IPS-18a (cell line): ENCODE results near the gene CDKAL1.

ENCODE experiments used
- H3K27ac ChIP-seq: one replicate; pipeline ENCODE4 v1.5.1; 2013; ENCODE audit warnings: low read length
- H3K27me3 ChIP-seq: one replicate; pipeline ENCODE4 v1.6.1; 2013; ENCODE audit warnings: mild to moderate bottlenecking, low read length; ENCODE audit not compliant: control insufficient read depth, insufficient read depth
- H3K36me3 ChIP-seq: one replicate; pipeline ENCODE4 v1.6.1; 2013; ENCODE audit warnings: low read depth, low read length; ENCODE audit not compliant: control insufficient read depth
- H3K4me1 ChIP-seq: one replicate; pipeline ENCODE4 v1.6.1; 2013; ENCODE audit warnings: low read depth, low read length; ENCODE audit not compliant: control insufficient read depth
- H3K4me3 ChIP-seq: one replicate; pipeline ENCODE4 v1.5.1; 2013; ENCODE audit warnings: low read length
- H3K9ac ChIP-seq: one replicate; pipeline ENCODE4 v1.6.1; 2013; ENCODE audit warnings: mild to moderate bottlenecking, low read length, moderate library complexity
- H3K9me3 ChIP-seq: one replicate; pipeline ENCODE4 v1.6.1; 2013; ENCODE audit warnings: low read depth, low read length; ENCODE audit not compliant: control insufficient read depth

CDKAL1 gene

DNA sequence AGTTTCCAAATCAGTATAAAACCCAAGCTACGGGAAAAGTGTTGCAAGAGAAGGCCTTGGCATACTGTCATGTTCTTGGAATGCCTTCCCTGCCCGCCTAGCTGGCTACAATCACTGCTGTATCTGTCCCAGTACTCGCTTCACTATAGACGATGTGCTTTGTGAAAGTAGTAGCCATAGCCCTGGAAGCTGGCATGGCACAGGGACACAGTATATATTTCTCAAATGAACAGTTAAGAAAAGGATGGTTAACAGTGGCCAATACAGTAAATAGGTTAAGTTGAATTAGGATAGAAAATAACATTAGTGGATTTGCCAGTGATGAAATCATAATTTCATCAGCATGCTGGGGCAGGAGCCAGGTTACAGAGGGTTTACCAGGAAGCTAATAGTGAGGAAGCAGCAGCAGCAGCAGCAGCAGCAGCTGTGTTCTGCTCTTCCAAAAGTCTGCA, 499.3 kb downstream of the CDKAL1 start:
- H3K9ac ChIP-seq = no peak overlapping the region
- H3K27me3 ChIP-seq = no peaks in the 10 kb centered on the region
- H3K4me3 ChIP-seq = no peak overlapping the region
- H3K27ac ChIP-seq = no peak overlapping the region
- no peaks in the 10 kb centered on the region for H3K4me1 ChIP-seq
- no peaks in the 10 kb centered on the region for H3K9me3 ChIP-seq
- no peaks in the 10 kb centered on the region for H3K36me3 ChIP-seq

DNA sequence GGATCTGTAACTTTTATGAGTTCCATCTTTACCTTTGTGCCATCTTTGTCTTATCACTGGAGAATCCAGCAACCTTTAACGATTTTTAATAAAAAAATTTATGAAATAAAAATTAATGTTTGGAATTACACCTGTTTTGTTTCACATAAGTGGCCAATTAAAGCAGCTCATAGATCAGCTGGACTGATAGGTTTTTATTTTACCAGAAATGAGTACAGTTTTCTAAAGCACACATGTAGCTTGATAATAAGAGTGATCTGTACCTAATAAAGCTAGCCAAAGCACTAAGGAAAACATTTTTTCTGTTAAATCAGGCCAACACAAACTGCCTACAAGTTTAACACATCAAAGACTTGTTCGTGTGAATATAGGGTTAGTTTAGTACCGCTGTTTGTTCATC, 500.1 kb downstream of the CDKAL1 start:
- Histone ChIP-seq H3K4me1 (no peaks in the 10 kb centered on the region), H3K27me3 (no peaks in the 10 kb centered on the region), H3K9ac (no peak overlapping the region), H3K9me3 (no peaks in the 10 kb centered on the region), H3K36me3 (no peaks in the 10 kb centered on the region), H3K27ac (no peak overlapping the region), H3K4me3 (no peak overlapping the region)

DNA sequence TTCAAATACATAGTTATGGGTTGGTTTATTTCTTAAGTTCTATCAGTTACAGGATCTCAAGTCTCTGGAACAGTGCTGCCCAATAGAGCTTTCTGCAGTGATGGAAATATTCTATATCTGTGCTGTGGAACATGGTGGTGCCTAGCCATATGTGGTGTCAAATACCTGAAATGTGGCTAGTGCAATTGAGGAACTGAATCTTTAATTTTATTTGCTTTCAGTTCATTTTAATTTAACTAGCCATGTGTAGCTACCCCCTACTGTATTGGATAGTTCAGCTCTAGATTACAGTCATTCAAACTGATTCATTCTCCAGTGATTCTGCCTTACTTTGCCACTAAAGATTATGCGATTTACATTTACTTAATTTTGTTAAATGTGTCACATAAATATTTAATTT, 503.2 kb downstream of the CDKAL1 start:
- no peak overlapping the region for H3K4me3 ChIP-seq
- no peaks in the 10 kb centered on the region for H3K4me1 ChIP-seq
- H3K27me3 ChIP-seq = no peaks in the 10 kb centered on the region
- H3K27ac ChIP-seq = no peak overlapping the region
- no peaks in the 10 kb centered on the region for H3K9me3 ChIP-seq
- H3K36me3 ChIP-seq = no peaks in the 10 kb centered on the region
- no peak overlapping the region for H3K9ac ChIP-seq

DNA sequence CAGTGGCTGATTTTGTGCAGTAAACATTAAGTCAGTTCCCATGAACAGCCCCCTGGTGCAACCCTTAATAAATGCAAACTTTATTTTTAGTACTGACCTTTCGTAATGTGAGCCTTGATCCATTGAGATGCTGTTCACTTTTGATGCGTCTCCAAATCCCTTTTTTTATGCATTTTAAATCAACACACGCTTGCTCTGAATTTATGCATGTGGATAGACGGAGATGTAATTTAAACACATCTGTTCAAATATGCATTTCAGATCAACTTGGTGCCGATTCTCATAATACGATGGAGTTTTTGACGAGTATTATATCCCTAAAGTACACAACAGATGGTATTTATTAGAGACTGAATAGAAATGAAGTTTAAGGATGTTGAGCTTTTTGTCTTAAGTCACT, 505.7 kb downstream of the CDKAL1 start:
- no peak overlapping the region for H3K9ac ChIP-seq
- H3K27ac ChIP-seq = no peak overlapping the region
- no peaks in the 10 kb centered on the region for H3K9me3 ChIP-seq
- no peaks in the 10 kb centered on the region for H3K27me3 ChIP-seq
- H3K4me3 ChIP-seq = no peak overlapping the region
- no peaks in the 10 kb centered on the region for H3K36me3 ChIP-seq
- no peaks in the 10 kb centered on the region for H3K4me1 ChIP-seq

DNA sequence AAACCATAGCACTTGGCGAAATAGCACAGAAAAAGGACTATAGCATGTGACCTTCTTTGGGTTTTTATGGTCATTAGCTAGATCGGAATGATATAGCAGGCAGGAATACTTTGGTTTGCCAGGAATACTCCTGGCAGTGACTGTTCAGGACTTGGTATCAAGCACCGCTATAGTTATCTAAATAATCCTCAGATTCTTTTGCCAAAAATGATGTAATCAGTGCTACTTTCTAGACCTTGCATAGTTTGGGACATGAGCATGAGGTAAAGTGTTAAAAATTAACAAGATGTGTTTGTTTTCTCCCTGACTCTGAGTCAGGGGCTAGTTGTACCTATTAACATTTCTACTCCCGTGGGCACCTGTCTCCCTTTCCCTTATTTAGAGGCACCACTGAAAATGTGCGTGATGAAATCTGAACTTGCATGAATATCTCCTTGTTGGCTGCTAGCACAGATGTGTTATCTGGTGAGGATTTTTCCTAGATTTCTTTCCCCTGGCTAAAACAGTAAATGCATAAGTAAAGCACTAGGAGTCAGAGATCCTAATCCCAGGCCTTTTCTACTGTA, 511.0 kb downstream of the CDKAL1 start:
- Histone ChIP-seq H3K9me3 (no peaks in the 10 kb centered on the region), H3K27ac (no peak overlapping the region)

DNA sequence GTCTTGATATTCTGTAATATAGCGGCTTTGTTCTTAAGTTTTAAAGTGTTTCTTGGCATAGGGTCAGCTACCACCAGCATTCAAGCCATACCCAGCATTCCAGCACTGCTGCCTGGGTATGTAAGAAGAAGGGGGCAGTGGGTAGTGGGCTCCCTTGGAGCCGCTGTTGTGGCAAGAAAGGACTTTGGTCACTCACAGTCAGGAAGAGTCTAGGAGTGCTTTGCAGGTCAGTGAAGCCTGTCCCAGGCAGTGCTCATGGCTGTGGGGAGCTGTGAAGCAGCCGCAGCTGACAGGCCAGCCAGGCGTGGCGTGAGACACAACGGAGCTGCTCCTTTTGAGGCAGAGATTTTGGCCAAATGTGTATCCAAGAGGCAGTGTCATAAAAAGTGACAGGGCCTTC, 512.0 kb downstream of the CDKAL1 start:
- no peaks in the 10 kb centered on the region for H3K36me3 ChIP-seq
- no peaks in the 10 kb centered on the region for H3K9me3 ChIP-seq
- H3K9ac ChIP-seq = no peak overlapping the region
- no peak overlapping the region for H3K27ac ChIP-seq
- H3K27me3 ChIP-seq = no peaks in the 10 kb centered on the region
- no peaks in the 10 kb centered on the region for H3K4me1 ChIP-seq
- H3K4me3 ChIP-seq = no peak overlapping the region

More for the DNA sequence above, 511.0 kb downstream of the CDKAL1 start:
- Histone ChIP-seq H3K36me3 (no peaks in the 10 kb centered on the region), H3K27me3 (no peaks in the 10 kb centered on the region), H3K9ac (no peak overlapping the region), H3K4me3 (no peak overlapping the region), H3K4me1 (no peaks in the 10 kb centered on the region)

DNA sequence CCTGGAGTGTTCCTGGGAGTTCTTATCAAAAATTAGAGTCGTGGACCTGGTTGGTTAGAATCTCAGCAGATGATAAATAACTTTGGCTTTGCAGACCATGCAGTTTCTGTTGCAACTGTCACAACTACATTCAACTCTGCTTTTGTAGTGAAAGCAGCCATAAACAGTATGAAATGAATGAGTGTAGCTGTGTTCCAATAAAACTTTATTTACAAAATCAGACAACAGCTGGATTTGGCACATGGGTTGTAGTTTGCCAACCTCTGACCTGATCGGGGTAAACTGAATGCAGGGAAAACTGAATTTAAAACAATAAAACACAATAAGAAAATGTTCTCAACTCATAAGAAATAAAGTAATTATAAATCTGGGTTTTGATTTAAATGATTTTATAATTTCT, 513.8 kb downstream of the CDKAL1 start:
- Histone ChIP-seq H3K27ac (no peak overlapping the region), H3K9me3 (no peaks in the 10 kb centered on the region), H3K4me1 (no peaks in the 10 kb centered on the region), H3K4me3 (no peak overlapping the region), H3K27me3 (no peaks in the 10 kb centered on the region), H3K9ac (no peak overlapping the region), H3K36me3 (no peaks in the 10 kb centered on the region)

DNA sequence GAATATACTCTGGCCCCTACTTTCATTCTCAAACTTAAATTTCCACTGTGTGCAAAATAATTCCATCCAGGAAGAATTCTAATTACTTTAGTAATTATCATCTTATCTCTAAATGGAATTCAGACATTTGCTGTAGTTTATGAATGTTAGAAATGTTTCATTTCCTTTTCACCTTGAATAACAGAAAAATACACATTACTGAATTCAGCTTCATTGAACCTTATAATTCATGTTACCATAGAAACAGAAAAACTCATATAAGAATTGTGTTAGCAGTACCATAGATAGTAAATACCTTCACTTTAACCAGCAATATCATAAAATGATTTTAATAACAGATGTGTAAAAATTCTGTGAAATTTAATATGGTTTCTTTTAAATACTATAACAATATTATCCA, 514.9 kb downstream of the CDKAL1 start:
- H3K4me3 ChIP-seq = no peak overlapping the region
- H3K4me1 ChIP-seq = no peaks in the 10 kb centered on the region
- no peaks in the 10 kb centered on the region for H3K27me3 ChIP-seq
- no peak overlapping the region for H3K9ac ChIP-seq
- no peaks in the 10 kb centered on the region for H3K36me3 ChIP-seq
- no peaks in the 10 kb centered on the region for H3K9me3 ChIP-seq
- no peak overlapping the region for H3K27ac ChIP-seq

DNA sequence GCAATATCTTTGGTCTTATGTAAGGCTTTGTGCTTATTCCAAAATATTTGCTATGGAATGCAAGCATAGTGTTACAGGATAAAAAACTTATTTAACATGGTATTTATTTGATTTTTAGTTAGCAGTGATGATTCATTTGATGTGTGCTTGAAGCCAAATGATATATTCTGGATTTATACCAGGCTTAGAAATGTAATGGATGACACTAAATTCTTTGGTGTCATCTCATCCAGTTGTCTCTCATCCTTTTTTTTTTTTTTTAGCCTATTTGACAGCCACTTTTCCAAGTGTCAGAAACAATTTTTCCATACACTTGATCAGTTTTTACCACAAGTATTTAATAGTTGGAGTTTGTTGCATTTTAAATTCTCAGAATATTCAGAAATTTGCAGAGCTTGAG, 515.3 kb downstream of the CDKAL1 start:
- H3K4me1 ChIP-seq = no peaks in the 10 kb centered on the region
- no peak overlapping the region for H3K4me3 ChIP-seq
- H3K27ac ChIP-seq = no peak overlapping the region
- no peak overlapping the region for H3K9ac ChIP-seq
- no peaks in the 10 kb centered on the region for H3K9me3 ChIP-seq
- H3K36me3 ChIP-seq = no peaks in the 10 kb centered on the region
- no peaks in the 10 kb centered on the region for H3K27me3 ChIP-seq

DNA sequence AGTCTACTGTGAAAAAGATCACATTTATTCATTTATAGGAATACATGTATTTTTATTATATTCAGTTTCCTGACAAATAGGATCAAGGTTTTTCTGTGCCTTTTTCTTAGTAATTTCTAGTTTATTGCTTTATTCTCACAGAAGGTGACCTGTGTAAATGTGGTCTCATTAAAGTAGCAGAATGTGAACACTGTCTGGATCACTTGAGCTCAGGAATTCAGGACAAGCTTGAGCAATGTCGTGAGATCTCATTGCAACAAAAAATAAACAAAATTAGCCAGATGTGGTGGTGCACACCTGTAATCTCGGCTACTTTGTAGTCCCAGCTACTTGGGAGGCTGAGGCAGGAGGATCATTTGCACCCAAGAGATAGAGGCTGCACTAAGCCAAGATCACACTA, 516.7 kb downstream of the CDKAL1 start:
- no peak overlapping the region for H3K27ac ChIP-seq
- no peaks in the 10 kb centered on the region for H3K9me3 ChIP-seq
- no peak overlapping the region for H3K9ac ChIP-seq
- H3K4me1 ChIP-seq = no peaks in the 10 kb centered on the region
- no peaks in the 10 kb centered on the region for H3K27me3 ChIP-seq
- no peak overlapping the region for H3K4me3 ChIP-seq
- no peaks in the 10 kb centered on the region for H3K36me3 ChIP-seq

DNA sequence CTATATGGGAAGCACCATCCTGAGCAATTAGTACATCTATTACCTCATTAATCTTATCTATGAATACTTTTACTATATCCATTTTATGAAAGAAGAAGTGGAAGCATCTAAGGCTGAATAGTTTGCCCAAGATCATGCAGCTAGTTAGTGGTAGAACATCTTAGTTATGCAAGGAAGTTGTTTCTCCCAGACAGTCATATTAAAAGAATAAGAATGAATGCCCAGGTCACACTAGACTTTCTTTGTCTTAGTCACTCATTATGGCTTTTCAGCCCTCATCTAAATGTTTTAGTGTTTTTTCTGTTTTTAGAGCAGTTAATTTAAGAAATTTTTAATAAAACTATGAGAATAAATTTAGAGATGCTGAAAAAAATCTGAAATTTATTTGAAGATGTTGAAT, 517.5 kb downstream of the CDKAL1 start:
- no peaks in the 10 kb centered on the region for H3K27me3 ChIP-seq
- H3K36me3 ChIP-seq = no peaks in the 10 kb centered on the region
- no peak overlapping the region for H3K4me3 ChIP-seq
- no peaks in the 10 kb centered on the region for H3K9me3 ChIP-seq
- no peaks in the 10 kb centered on the region for H3K4me1 ChIP-seq
- no peak overlapping the region for H3K27ac ChIP-seq
- no peak overlapping the region for H3K9ac ChIP-seq

DNA sequence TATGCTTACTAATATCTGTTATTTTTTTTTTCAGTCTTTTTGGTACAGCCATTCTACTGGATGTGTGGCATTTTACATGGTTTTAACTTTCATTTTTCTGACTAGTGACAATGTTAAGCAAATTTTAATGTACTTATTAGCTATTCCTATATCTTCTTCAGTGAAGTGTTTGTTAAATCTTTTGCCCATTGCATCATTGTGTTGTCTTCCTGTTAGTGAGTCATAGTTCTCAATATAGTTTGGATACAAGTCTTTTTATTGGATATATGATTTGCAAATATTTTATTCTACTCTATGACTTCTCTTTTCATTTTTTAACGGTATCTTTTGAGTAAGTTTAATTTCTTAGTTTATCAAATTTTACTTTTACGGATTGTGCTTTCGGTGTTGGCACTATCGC, 519.4 kb downstream of the CDKAL1 start:
- Histone ChIP-seq H3K27me3 (no peaks in the 10 kb centered on the region), H3K27ac (no peak overlapping the region), H3K9me3 (no peaks in the 10 kb centered on the region), H3K36me3 (no peaks in the 10 kb centered on the region), H3K9ac (no peak overlapping the region), H3K4me1 (no peaks in the 10 kb centered on the region), H3K4me3 (no peak overlapping the region)
